A549 treated with RU486 at 1 μM for 4 hours (cell line): Measurements from ENCODE around the gene ABCC2. TPM values are rescaled to one million over a fixed set of nuclear protein-coding genes. Genes with fewer than 3 reads are reported as not detected.

Experiments used
- total RNA-seq: library from RNA; stranded (reverse); fragments of 200-300 nt; extraction: Qiagen RNA extraction; gene quantifications from 5 replicates; pipeline ENCODE4 v1.2.3, GENCODE V29; 2022; ENCODE audit warnings: low read depth

Gene ABCC2
- total RNA-seq, result 147 to 182 TPM (median 154 TPM) in 5 replicates

DNA sequence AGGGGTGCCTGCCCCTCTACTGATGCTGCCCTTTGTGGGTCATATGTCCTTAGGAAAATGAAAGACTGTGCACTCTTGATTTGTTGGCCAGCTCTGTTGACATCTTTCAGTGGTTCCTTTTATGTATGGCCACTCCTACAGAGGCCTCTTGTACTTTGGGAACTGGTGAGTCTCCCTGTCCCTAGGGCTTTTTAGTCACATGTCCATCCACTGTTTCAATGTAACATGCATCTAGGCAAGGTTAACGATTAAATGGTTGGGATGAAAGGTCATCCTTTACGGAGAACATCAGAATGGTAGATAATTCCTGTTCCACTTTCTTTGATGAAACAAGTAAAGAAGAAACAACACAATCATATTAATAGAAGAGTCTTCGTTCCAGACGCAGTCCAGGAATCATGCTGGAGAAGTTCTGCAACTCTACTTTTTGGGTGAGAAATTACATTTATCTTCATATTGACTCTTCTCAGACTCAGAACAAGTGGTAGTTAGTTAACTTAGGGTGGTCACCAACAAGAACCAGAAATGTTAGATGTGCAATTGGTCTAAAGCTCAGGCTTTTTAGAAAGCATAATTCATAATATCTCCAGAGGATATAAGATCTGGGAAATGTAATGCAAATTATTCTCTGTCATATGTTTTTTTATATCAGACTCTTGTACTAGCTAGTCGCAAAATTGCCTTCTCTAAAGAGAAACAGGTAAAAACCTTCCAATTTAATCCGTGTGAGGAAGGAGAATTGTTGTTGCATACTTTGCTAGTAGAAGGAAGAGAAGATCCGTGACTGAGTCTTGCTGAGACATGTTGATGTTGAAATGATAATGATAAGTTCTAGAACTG, at the start of gene ABCC2:
ABCC2 (plus strand) TSS at position 194 of the 840 bp plus-strand sequence; CDS start at position 399, 205 bp downstream.

Other genes with a start within 250 kb of the ABCC2 start
- gene NKX2-3, start 249.7 kb upstream of the ABCC2 start, total RNA-seq, result 0.07 to 0.09 TPM (median 0.08 TPM) in 4 of 5 replicates, not detected in the other
- gene SLC25A28, start 162.2 kb upstream of the ABCC2 start, total RNA-seq, result 24.2 to 28.3 TPM (median 27.4 TPM) in 5 replicates
- 9.8 to 17.3 TPM (median 15.1 TPM) in 5 replicates for gene ENTPD7, start 123.1 kb upstream of the ABCC2 start, total RNA-seq
- gene COX15, start 50.5 kb upstream of the ABCC2 start, total RNA-seq, result 28.3 to 32.2 TPM (median 29.8 TPM) in 5 replicates
- gene CUTC, start 50.4 kb upstream of the ABCC2 start, total RNA-seq, result 29.8 to 40.2 TPM (median 34.8 TPM) in 5 replicates
- 26.5 to 40.9 TPM (median 34.6 TPM) in 5 replicates for gene DNMBP, start 227.3 kb downstream of the ABCC2 start, total RNA-seq